SK-N-SH treated with all-trans-retinoic acid at 6 μM for 48 hours (cell line): Measurements from ENCODE around the gene GNPDA2.

Experiments used
- ATAC-seq: fragments of 200-7000 bp; cut with Tn5 transposase; 3 replicates; pipeline ENCODE4 v1.9.1; 2020; ENCODE audit warnings: mild to moderate bottlenecking, moderate library complexity
- ARNTL ChIP-seq: fragments of 450-650 bp; formaldehyde crosslinking; IDR thresholded peaks from 2 replicates; pipeline ENCODE4 v1.5.0; 2020; ENCODE audit warnings: low read depth, mild to moderate bottlenecking, moderate library complexity, borderline replicate concordance
- BACH2 ChIP-seq: fragments of 250-450 bp; sonication (Bioruptor Pico); IDR thresholded peaks from 2 replicates; pipeline ENCODE4 v1.9.0; 2021; ENCODE audit warnings: mild to moderate bottlenecking, borderline replicate concordance
- CSDC2 ChIP-seq: fragments of 250-450 bp; sonication (Bioruptor Pico); IDR thresholded peaks from 2 replicates; pipeline ENCODE4 v1.5.0; 2020; ENCODE audit warnings: mild to moderate bottlenecking, moderate library complexity
- GLIS3 ChIP-seq: fragments of 250-450 bp; sonication (Bioruptor Pico); IDR thresholded peaks from 2 replicates; pipeline ENCODE4 v1.5.0; 2020; ENCODE audit warnings: mild to moderate bottlenecking, moderate library complexity
- ISL1 ChIP-seq: fragments of 250-450 bp; sonication (Bioruptor Pico); IDR thresholded peaks from 2 replicates; pipeline ENCODE4 v2.1.2; 2022; ENCODE audit warnings: mild to moderate bottlenecking, moderate library complexity
- OSR1 ChIP-seq: fragments of 250-450 bp; sonication (Bioruptor Pico); IDR thresholded peaks from 2 replicates; pipeline ENCODE4 v1.8.0; 2022; ENCODE audit warnings: moderate library complexity, mild to moderate bottlenecking, inconsistent platforms
- PPARA ChIP-seq: fragments of 250-450 bp; sonication (Bioruptor Pico); IDR thresholded peaks from 2 replicates; pipeline ENCODE4 v1.5.0; 2020; ENCODE audit warnings: mild to moderate bottlenecking, borderline replicate concordance
- SNAI2 ChIP-seq: fragments of 250-450 bp; sonication (Bioruptor Pico); IDR thresholded peaks from 2 replicates; pipeline ENCODE4 v1.5.0; 2020; ENCODE audit warnings: mild to moderate bottlenecking, moderate library complexity
- TCF4 ChIP-seq: fragments of 250-450 bp; sonication (Bioruptor Pico); IDR thresholded peaks from 2 replicates; pipeline ENCODE4 v1.8.0; 2021; ENCODE audit warnings: mild to moderate bottlenecking, moderate library complexity, borderline replicate concordance
- TOX ChIP-seq: fragments of 250-450 bp; sonication (Bioruptor Pico); IDR thresholded peaks from 2 replicates; pipeline ENCODE4 v1.8.0; 2021; ENCODE audit warnings: mild to moderate bottlenecking, moderate library complexity, borderline replicate concordance
- ZC3H10 ChIP-seq: fragments of 250-450 bp; sonication (Bioruptor Pico); IDR thresholded peaks from 2 replicates; pipeline ENCODE4 v1.5.1; 2021; ENCODE audit warnings: mild to moderate bottlenecking, moderate library complexity
- ZFP3 ChIP-seq: fragments of 250-450 bp; sonication (Bioruptor Pico); IDR thresholded peaks from 2 replicates; pipeline ENCODE4 v1.5.0; 2020; ENCODE audit warnings: mild to moderate bottlenecking, moderate library complexity
- ZFP30 ChIP-seq: fragments of 450-650 bp; formaldehyde crosslinking; IDR thresholded peaks from 2 replicates; pipeline ENCODE4 v1.5.0; 2022; ENCODE audit warnings: mild to moderate bottlenecking, moderate library complexity
- ZNF565 ChIP-seq: fragments of 450-650 bp; formaldehyde crosslinking; conservative IDR thresholded peaks from 2 replicates; pipeline ENCODE4 v1.5.0; 2020; ENCODE audit warnings: low read depth, mild to moderate bottlenecking, moderate library complexity
- ZNF8 ChIP-seq: fragments of 450-650 bp; formaldehyde crosslinking; IDR thresholded peaks from 2 replicates; pipeline ENCODE4 v1.5.0; 2020; ENCODE audit warnings: mild to moderate bottlenecking, moderate library complexity
- TF ChIP-seq, protein P1 (sequence below): fragments of 250-450 bp; sonication (Bioruptor Pico); IDR thresholded peaks from 2 replicates; pipeline ENCODE4 v1.8.0; 2020; ENCODE audit warnings: mild to moderate bottlenecking, moderate library complexity, borderline replicate concordance
- TF ChIP-seq, protein P2 (sequence below): fragments of 250-450 bp; sonication (Bioruptor Pico); IDR thresholded peaks from 2 replicates; pipeline ENCODE4 v1.5.0; 2020; ENCODE audit warnings: mild to moderate bottlenecking, moderate library complexity
- TF ChIP-seq, protein P3 (sequence below): fragments of 250-450 bp; sonication (Bioruptor Pico); IDR thresholded peaks from 2 replicates; pipeline ENCODE4 v1.5.1; 2021; ENCODE audit warnings: mild to moderate bottlenecking, moderate library complexity
- TF ChIP-seq, protein P4 (sequence below): fragments of 250-450 bp; sonication (Bioruptor Pico); IDR thresholded peaks from 2 replicates; pipeline ENCODE4 v1.5.1; 2020; ENCODE audit warnings: low read depth, mild to moderate bottlenecking, moderate library complexity

GNPDA2 gene

DNA sequence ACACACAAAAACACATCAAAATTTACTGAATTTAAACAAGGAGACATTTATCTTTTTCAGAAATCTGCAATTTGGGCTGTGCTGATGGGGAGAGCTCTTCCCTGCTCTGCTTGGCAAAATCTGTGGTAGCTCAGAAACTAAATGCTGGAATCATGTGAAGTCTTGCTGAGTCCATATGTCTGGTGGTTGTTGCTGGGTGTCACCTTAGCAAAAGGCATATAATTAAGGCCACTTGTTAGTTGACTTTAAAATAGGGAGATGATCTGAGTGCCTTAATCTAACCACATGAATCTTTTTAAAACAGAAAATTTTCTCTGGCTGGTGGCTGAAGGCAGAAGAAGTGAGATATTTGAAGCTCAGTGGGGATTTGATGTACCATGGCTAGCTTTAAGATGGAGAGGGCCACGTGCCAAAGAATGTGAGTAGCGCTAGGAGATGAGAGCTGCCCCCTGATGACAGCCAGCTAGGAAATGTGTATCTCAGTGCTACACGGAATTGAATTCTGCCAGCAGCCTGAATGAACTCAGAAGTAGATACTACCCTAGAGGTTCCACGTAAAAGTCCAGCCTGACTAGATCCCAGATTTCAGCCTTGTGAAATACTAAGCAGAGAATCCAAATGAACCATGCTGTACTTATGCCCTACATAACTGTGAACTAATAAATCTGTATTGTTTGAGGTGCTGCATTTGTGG, 55.7 kb downstream of the GNPDA2 start:
- TF ChIP-seq TOX (no peak), SNAI2 (no peak), ZFP3 (CRISPR knock-in tag) (no peak), PPARA (CRISPR knock-in tag) (no peak), ARNTL (CRISPR knock-in tag) (no peak), ISL1 (CRISPR knock-in tag) (no peak)
- TF ChIP-seq, protein P1, sequence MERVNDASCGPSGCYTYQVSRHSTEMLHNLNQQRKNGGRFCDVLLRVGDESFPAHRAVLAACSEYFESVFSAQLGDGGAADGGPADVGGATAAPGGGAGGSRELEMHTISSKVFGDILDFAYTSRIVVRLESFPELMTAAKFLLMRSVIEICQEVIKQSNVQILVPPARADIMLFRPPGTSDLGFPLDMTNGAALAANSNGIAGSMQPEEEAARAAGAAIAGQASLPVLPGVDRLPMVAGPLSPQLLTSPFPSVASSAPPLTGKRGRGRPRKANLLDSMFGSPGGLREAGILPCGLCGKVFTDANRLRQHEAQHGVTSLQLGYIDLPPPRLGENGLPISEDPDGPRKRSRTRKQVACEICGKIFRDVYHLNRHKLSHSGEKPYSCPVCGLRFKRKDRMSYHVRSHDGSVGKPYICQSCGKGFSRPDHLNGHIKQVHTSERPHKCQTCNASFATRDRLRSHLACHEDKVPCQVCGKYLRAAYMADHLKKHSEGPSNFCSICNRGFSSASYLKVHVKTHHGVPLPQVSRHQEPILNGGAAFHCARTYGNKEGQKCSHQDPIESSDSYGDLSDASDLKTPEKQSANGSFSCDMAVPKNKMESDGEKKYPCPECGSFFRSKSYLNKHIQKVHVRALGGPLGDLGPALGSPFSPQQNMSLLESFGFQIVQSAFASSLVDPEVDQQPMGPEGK: no peak
- TF ChIP-seq, protein P2, sequence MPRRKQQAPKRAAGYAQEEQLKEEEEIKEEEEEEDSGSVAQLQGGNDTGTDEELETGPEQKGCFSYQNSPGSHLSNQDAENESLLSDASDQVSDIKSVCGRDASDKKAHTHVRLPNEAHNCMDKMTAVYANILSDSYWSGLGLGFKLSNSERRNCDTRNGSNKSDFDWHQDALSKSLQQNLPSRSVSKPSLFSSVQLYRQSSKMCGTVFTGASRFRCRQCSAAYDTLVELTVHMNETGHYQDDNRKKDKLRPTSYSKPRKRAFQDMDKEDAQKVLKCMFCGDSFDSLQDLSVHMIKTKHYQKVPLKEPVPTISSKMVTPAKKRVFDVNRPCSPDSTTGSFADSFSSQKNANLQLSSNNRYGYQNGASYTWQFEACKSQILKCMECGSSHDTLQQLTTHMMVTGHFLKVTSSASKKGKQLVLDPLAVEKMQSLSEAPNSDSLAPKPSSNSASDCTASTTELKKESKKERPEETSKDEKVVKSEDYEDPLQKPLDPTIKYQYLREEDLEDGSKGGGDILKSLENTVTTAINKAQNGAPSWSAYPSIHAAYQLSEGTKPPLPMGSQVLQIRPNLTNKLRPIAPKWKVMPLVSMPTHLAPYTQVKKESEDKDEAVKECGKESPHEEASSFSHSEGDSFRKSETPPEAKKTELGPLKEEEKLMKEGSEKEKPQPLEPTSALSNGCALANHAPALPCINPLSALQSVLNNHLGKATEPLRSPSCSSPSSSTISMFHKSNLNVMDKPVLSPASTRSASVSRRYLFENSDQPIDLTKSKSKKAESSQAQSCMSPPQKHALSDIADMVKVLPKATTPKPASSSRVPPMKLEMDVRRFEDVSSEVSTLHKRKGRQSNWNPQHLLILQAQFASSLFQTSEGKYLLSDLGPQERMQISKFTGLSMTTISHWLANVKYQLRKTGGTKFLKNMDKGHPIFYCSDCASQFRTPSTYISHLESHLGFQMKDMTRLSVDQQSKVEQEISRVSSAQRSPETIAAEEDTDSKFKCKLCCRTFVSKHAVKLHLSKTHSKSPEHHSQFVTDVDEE (CRISPR knock-in tag): no peak
- TF ChIP-seq, protein P3, sequence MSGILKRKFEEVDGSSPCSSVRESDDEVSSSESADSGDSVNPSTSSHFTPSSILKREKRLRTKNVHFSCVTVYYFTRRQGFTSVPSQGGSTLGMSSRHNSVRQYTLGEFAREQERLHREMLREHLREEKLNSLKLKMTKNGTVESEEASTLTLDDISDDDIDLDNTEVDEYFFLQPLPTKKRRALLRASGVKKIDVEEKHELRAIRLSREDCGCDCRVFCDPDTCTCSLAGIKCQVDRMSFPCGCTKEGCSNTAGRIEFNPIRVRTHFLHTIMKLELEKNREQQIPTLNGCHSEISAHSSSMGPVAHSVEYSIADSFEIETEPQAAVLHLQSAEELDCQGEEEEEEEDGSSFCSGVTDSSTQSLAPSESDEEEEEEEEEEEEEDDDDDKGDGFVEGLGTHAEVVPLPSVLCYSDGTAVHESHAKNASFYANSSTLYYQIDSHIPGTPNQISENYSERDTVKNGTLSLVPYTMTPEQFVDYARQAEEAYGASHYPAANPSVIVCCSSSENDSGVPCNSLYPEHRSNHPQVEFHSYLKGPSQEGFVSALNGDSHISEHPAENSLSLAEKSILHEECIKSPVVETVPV (CRISPR knock-in tag): no peak
- ATAC-seq: no peak

DNA sequence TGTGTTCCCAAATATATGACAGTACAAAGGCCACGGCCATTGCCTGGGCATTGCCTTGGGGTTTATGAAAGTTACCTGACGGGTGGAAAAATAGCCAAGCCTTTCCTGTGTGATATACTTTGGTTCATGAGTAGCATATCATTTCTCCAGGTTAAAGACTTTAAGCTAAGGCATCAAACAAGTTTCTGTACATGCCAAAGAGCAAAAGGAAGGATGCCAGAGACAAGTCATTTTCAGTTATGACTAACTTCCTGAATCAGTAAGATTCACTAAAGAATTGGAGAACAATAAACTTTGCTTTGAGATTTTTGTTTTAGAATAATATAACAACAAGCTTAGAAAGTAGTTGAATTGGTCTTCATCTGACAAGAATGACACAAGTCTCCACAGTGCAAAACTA, 57.8 kb downstream of the GNPDA2 start:
- TF ChIP-seq, protein P3 (CRISPR knock-in tag): no peak
- TF ChIP-seq ZC3H10 (CRISPR knock-in tag): no peak
- no peak for TF ChIP-seq OSR1 (CRISPR knock-in tag)
- no peak for TF ChIP-seq GLIS3 (CRISPR knock-in tag)
- TF ChIP-seq ZNF565 (CRISPR knock-in tag): no peak
- TF ChIP-seq CSDC2 (CRISPR knock-in tag): no peak
- no peak for TF ChIP-seq ZFP30 (CRISPR knock-in tag)
- no peak for TF ChIP-seq ZNF8
- ATAC-seq: no peak

DNA sequence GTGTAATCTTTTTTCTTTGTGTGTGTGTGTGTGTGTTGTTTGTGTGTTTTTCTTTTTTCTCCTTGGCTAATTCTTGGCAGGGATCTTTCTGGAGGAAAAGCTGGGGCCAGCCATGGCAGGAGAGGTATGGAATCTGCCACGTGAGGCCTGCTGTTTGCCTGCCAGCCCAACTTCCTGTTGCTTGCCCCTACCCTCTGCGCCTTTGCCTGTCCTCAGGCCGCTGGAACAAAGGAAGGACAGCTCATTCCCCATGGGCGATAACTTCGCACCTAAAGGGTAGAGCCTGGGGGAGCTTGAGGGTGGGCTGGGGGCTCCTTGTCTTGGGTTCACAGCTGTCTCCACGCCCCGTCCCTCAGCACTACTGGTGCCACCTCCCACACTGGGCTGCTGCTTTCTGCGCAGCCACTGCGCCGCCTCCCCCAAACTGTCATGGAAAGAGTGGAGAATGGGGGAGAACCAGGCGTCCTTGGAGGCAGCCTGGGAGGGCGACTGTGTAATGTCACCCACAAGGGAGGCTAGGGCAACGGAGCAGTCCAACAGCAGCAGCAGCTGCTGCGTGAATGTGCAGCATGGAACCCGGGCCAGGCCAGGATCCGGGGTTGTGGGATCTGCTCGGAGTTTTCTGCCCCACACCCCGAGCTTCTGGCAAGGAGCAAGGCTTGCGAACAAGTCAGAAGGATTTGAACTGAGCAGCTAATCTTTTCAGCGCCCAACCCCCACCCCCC, 62.7 kb downstream of the GNPDA2 start:
- no peak for ATAC-seq
- TF ChIP-seq, protein P4, sequence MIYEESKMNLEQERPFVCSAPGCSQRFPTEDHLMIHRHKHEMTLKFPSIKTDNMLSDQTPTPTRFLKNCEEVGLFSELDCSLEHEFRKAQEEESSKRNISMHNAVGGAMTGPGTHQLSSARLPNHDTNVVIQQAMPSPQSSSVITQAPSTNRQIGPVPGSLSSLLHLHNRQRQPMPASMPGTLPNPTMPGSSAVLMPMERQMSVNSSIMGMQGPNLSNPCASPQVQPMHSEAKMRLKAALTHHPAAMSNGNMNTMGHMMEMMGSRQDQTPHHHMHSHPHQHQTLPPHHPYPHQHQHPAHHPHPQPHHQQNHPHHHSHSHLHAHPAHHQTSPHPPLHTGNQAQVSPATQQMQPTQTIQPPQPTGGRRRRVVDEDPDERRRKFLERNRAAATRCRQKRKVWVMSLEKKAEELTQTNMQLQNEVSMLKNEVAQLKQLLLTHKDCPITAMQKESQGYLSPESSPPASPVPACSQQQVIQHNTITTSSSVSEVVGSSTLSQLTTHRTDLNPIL (CRISPR knock-in tag): no peak
- TF ChIP-seq ZNF8: no peak

DNA sequence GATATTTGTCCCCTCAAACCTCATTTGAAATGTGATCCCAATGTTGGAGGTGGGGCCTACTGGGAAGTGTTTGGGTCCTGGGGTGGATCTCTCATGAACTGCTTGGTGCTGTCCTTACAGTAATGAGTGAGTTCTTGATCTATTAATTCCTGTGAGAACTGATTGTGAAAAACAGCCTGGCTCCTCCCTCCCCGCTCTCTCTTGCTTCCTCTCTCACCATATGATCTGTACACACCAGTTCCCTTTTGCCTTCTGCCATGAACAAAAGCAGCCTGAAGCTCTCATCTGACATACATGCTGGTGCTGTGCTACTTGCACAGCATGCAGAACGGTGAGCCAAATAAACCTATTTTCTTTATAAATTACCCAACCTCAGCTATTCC, 63.7 kb downstream of the GNPDA2 start:
- no peak for ATAC-seq
- no peak for TF ChIP-seq ARNTL (CRISPR knock-in tag)
- TF ChIP-seq CSDC2 (CRISPR knock-in tag): no peak
- TF ChIP-seq, protein P3 (CRISPR knock-in tag): no peak
- TF ChIP-seq GLIS3 (CRISPR knock-in tag): no peak
- TF ChIP-seq OSR1 (CRISPR knock-in tag): no peak
- TF ChIP-seq ZNF565 (CRISPR knock-in tag): no peak
- no peak for TF ChIP-seq TCF4 (CRISPR knock-in tag)
- no peak for TF ChIP-seq BACH2 (CRISPR knock-in tag)
- TF ChIP-seq, protein P1: no peak
